Measurements from ENCODE around the gene ARHGEF37.

DNA sequence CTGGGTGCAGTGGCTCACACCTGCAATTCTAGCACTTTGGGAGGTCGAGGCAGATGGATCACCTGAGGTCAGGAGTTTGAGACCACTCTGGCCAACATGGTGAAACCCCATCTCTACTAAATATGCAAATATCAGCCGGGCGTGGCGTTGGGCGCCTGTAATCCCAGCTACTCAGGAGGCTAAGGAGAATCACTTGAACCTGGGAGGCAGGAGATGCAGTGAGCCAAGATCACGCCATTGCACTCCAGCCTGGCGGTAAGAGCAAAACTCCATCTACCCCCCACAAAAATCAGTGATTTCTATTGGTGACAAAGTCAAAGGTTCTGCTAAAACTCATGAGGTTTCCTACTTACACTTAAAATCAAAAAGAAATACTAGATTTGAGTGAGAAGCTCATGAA lies 48.9 kb upstream of the ARHGEF37 start:
- TF ChIP-seq, protein P1, sequence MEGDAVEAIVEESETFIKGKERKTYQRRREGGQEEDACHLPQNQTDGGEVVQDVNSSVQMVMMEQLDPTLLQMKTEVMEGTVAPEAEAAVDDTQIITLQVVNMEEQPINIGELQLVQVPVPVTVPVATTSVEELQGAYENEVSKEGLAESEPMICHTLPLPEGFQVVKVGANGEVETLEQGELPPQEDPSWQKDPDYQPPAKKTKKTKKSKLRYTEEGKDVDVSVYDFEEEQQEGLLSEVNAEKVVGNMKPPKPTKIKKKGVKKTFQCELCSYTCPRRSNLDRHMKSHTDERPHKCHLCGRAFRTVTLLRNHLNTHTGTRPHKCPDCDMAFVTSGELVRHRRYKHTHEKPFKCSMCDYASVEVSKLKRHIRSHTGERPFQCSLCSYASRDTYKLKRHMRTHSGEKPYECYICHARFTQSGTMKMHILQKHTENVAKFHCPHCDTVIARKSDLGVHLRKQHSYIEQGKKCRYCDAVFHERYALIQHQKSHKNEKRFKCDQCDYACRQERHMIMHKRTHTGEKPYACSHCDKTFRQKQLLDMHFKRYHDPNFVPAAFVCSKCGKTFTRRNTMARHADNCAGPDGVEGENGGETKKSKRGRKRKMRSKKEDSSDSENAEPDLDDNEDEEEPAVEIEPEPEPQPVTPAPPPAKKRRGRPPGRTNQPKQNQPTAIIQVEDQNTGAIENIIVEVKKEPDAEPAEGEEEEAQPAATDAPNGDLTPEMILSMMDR (conservative IDR thresholded peaks at IDR 0.05; ENCODE audit: low read length), result no peak
- TF ChIP-seq EZH2phosphoT487 (IDR thresholded peaks at IDR 0.05; ENCODE audit: borderline replicate concordance, low read depth, low read length), result no peak

Data from OCI-LY7 (cell line).